ENCODE measurements around the gene NEUROD2. TPM values are rescaled to one million over a fixed set of nuclear protein-coding genes. Genes with fewer than 3 reads are reported as not detected.

Gene NEUROD2
- total RNA-seq, 1 experiment from 2014 or later, result not detected

- DNase-seq (ENCODE audit: unreplicated experiment), result no peak
- POLR2A ChIA-PET, result interaction anchor here (0.7 to 1.2 kb wide), 3 partner anchors 8 to 129 kb away, joined by 3 to 4 read pairs (median 3); no protein-coding TSS in a partner anchor
- Mint-ChIP-seq H3K9me3 (ENCODE audit: unreplicated experiment) (no peaks in the 10 kb centered on the region), H3K27me3 (ENCODE audit: insufficient read depth, unreplicated experiment) (peaks cover 27% of the 10 kb centered on the region), H3K27ac (ENCODE audit: low read depth, unreplicated experiment) (no peak within 1 kb of the TSS), H3K36me3 (ENCODE audit: insufficient read depth, unreplicated experiment) (no peaks in the 10 kb centered on the region), H3K4me3 (ENCODE audit: unreplicated experiment) (no peak within 1 kb of the TSS), H3K4me1 (ENCODE audit: insufficient read depth, unreplicated experiment) (peaks cover 3% of the 10 kb centered on the region)
- TF ChIP-seq CTCF (IDR thresholded peaks at IDR 0.05; ENCODE audit: unreplicated experiment), result no peak
- no TSS peak for BruUV-seq (replicated peaks)
- CTCF ChIA-PET, result interaction anchor here (0.6 to 9.2 kb wide), 3 partner anchors 77 to 646 kb away, joined by 3 to 125 read pairs (median 3); no protein-coding TSS in a partner anchor
- intact Hi-C loops (cut with micrococcal nuclease), result no loop called here
These were observed 18.7 kb upstream of the NEUROD2 start, which contains the start of gene PPP1R1B for GRCh38 chr17:39626171-39627046. PPP1R1B (plus strand) TSS chr17:39626952; CDS start chr17:39627393, 441 bp downstream.

GRCh38 chr17:39625198-39625785, 17.6 kb upstream of the NEUROD2 start:
- POLR2A ChIA-PET, result interaction anchor here (0.6 to 1.2 kb wide), 4 partner anchors 9 to 130 kb away, joined by 3 to 4 read pairs (median 4); no protein-coding TSS in a partner anchor
- H3K9me3 Mint-ChIP-seq (ENCODE audit: unreplicated experiment), result no peaks in the 10 kb centered on the region
- no TSS peak for BruUV-seq (replicated peaks)

GRCh38 chr17:39624313-39624712, 16.6 kb upstream of the NEUROD2 start:
- Mint-ChIP-seq H3K9me3 (ENCODE audit: unreplicated experiment) (no peaks in the 10 kb centered on the region), H3K36me3 (ENCODE audit: insufficient read depth, unreplicated experiment) (no peaks in the 10 kb centered on the region), H3K27ac (ENCODE audit: low read depth, unreplicated experiment) (no peak overlapping the region), H3K4me1 (ENCODE audit: insufficient read depth, unreplicated experiment) (peaks cover 3% of the 10 kb centered on the region), H3K4me3 (ENCODE audit: unreplicated experiment) (no peak overlapping the region), H3K27me3 (ENCODE audit: insufficient read depth, unreplicated experiment) (peaks cover 15% of the 10 kb centered on the region)
- intact Hi-C loops (cut with micrococcal nuclease), result loop anchor here (5.0 kb wide), 1 partner anchor 113 kb away; the partner anchor contains the start of gene GRB7
- no peak for DNase-seq (ENCODE audit: unreplicated experiment)
- no peak for TF ChIP-seq CTCF (IDR thresholded peaks at IDR 0.05; ENCODE audit: unreplicated experiment)
- POLR2A ChIA-PET, result interaction anchor here (0.6 kb wide), 1 partner anchor 156 kb away, joined by 4 read pairs; no protein-coding TSS in a partner anchor
- BruUV-seq (replicated peaks), result no TSS peak
- CTCF ChIA-PET, result interaction anchor here (1.0 to 9.2 kb wide), 8 partner anchors 11 to 146 kb away, joined by 3 to 146 read pairs (median 4); partner anchors contain the start of gene STARD3

More at GRCh38 chr17:39625198-39625785, 17.6 kb upstream of the NEUROD2 start:
- no peak for DNase-seq (ENCODE audit: unreplicated experiment)
- Mint-ChIP-seq H3K4me3 (ENCODE audit: unreplicated experiment) (no peak overlapping the region), H3K4me1 (ENCODE audit: insufficient read depth, unreplicated experiment) (peaks cover 3% of the 10 kb centered on the region), H3K27me3 (ENCODE audit: insufficient read depth, unreplicated experiment) (peaks cover 16% of the 10 kb centered on the region), H3K27ac (ENCODE audit: low read depth, unreplicated experiment) (peak overlapping the region; percentile 49), H3K36me3 (ENCODE audit: insufficient read depth, unreplicated experiment) (no peaks in the 10 kb centered on the region)
- CTCF ChIA-PET, result interaction anchor here (0.6 to 9.2 kb wide), 5 partner anchors 10 to 150 kb away, joined by 3 to 146 read pairs (median 5); partner anchors contain the start of gene STARD3
- TF ChIP-seq CTCF (IDR thresholded peaks at IDR 0.05; ENCODE audit: unreplicated experiment), result no peak
- intact Hi-C loops (cut with micrococcal nuclease), result no loop called here

Measured in MCF 10A (cell line).